ENCODE data around the gene SUN5. TPM values are rescaled to one million over a fixed set of nuclear protein-coding genes. Genes with fewer than 3 reads are reported as not detected.

The SUN5 gene
- total and polyA plus RNA-seq, 5 experiments from 2014 or later, result not detected

- ATAC-seq, result no peak
- Mint-ChIP-seq H3K4me1 (peaks cover 3 to 52% (median 27%) of the 10 kb centered on the region in 4 donors), H3K27me3 (no peaks in the 10 kb centered on the region), H3K27ac (peak overlapping the region in 6 of 10 donors; percentile 35 to 87 (median 63)), H3K9me3 (no peaks in the 10 kb centered on the region), H3K36me3 (no peaks in the 10 kb centered on the region), H3K4me3 (no peak overlapping the region)
- POLR2A ChIA-PET, result interaction anchor here (1.4 to 2.7 kb wide), 2 partner anchors 10 to 16 kb away, joined by 4 to 7 read pairs; no protein-coding TSS in a partner anchor
- DNase-seq, result no peak
Measured at GRCh38 chr20:32983459-32984112, 20.6 kb downstream of the SUN5 start.

GRCh38 chr20:32982617-32983458 is 21.4 kb downstream of the SUN5 start:
- peaks cover 0 to 2% (median 0%) of the 10 kb centered on the region in 9 donors for H3K9me3 Mint-ChIP-seq
- H3K36me3 Mint-ChIP-seq, result no peaks in the 10 kb centered on the region
- POLR2A ChIA-PET, result interaction anchor here (2.7 kb wide), 1 partner anchor 15 kb away, joined by 7 read pairs; no protein-coding TSS in a partner anchor
- H3K4me3 Mint-ChIP-seq, result no peak overlapping the region
- ATAC-seq, result no peak
- no peaks in the 10 kb centered on the region for H3K27me3 Mint-ChIP-seq
- H3K4me1 Mint-ChIP-seq, result peaks cover 6 to 58% (median 31%) of the 10 kb centered on the region in 4 donors
- peak overlapping the region in 5 of 10 donors; percentile 4 to 72 (median 62) for H3K27ac Mint-ChIP-seq
- no peak for DNase-seq

GRCh38 chr20:32980990-32981389 is 23.2 kb downstream of the SUN5 start:
- DNase-seq, result no peak
- no peak for ATAC-seq
- H3K27ac Mint-ChIP-seq, result peak overlapping the region in 6 of 10 donors; percentile 22 to 84 (median 48)
- H3K4me3 Mint-ChIP-seq, result no peak overlapping the region
- H3K4me1 Mint-ChIP-seq, result peaks cover 11 to 68% (median 37%) of the 10 kb centered on the region in 4 donors
- H3K9me3 Mint-ChIP-seq, result peaks cover 0 to 16% (median 2%) of the 10 kb centered on the region in 9 donors
- H3K36me3 Mint-ChIP-seq, result peaks cover 0 to 10% (median 5%) of the 10 kb centered on the region in 3 donors
- H3K27me3 Mint-ChIP-seq, result no peaks in the 10 kb centered on the region
- POLR2A ChIA-PET, result no interaction called here

GRCh38 chr20:32980131-32980941 is 23.9 kb downstream of the SUN5 start:
- no peak overlapping the region for H3K4me3 Mint-ChIP-seq
- peaks cover 15 to 67% (median 36%) of the 10 kb centered on the region in 4 donors for H3K4me1 Mint-ChIP-seq
- peak overlapping the region in 3 of 10 donors; percentile 63 to 84 (median 69) for H3K27ac Mint-ChIP-seq
- DNase-seq, result peak in 1 of 10 donors; percentile 43
- peaks cover 0 to 10% (median 5%) of the 10 kb centered on the region in 3 donors for H3K36me3 Mint-ChIP-seq
- ATAC-seq, result no peak
- peaks cover 0 to 18% (median 2%) of the 10 kb centered on the region in 9 donors for H3K9me3 Mint-ChIP-seq
- POLR2A ChIA-PET, result no interaction called here
- H3K27me3 Mint-ChIP-seq, result no peaks in the 10 kb centered on the region

- Mint-ChIP-seq H3K4me1 (peaks cover 16 to 64% (median 36%) of the 10 kb centered on the region in 4 donors), H3K27me3 (no peaks in the 10 kb centered on the region), H3K36me3 (peaks cover 0 to 10% (median 5%) of the 10 kb centered on the region in 3 donors), H3K9me3 (peaks cover 0 to 18% (median 2%) of the 10 kb centered on the region in 9 donors), H3K4me3 (peak overlapping the region in 1 of 10 donors; percentile 10), H3K27ac (peak overlapping the region in 8 of 10 donors; percentile 32 to 72 (median 64))
- no peak for ATAC-seq
- POLR2A ChIA-PET, result interaction anchor here (0.7 kb wide), 1 partner anchor 151 kb away, joined by 4 read pairs; no protein-coding TSS in a partner anchor
- peak in 1 of 10 donors; percentile 53 for DNase-seq
Measured at GRCh38 chr20:32979201-32979998, 24.8 kb downstream of the SUN5 start.

- Mint-ChIP-seq H3K27ac (peak overlapping the region in 9 of 10 donors; percentile 48 to 90 (median 80)), H3K4me1 (peaks cover 15 to 52% (median 35%) of the 10 kb centered on the region in 4 donors), H3K36me3 (peaks cover 0 to 10% (median 5%) of the 10 kb centered on the region in 3 donors), H3K27me3 (no peaks in the 10 kb centered on the region), H3K4me3 (peak overlapping the region in 2 of 10 donors; percentile 27 to 34), H3K9me3 (peaks cover 0 to 18% (median 2%) of the 10 kb centered on the region in 9 donors)
- POLR2A ChIA-PET, result interaction anchor here (1.8 to 1.9 kb wide), 2 partner anchors 11 to 12 kb away, joined by 6 to 9 read pairs; no protein-coding TSS in a partner anchor
- no peak for ATAC-seq
- DNase-seq, result peak in 1 of 10 donors; percentile 27
Measured at GRCh38 chr20:32978009-32978335, 26.3 kb downstream of the SUN5 start.

- Mint-ChIP-seq H3K4me3 (peak overlapping the region in 4 of 10 donors; percentile 2 to 45 (median 36)), H3K27me3 (no peaks in the 10 kb centered on the region), H3K9me3 (peaks cover 0 to 18% (median 2%) of the 10 kb centered on the region in 9 donors), H3K27ac (peak overlapping the region in 9 of 10 donors; percentile 32 to 93 (median 76)), H3K4me1 (peaks cover 15 to 48% (median 33%) of the 10 kb centered on the region in 4 donors), H3K36me3 (peaks cover 0 to 10% (median 5%) of the 10 kb centered on the region in 3 donors)
- POLR2A ChIA-PET, result interaction anchor here (1.5 to 1.9 kb wide), 4 partner anchors 8 to 28 kb away, joined by 5 to 9 read pairs (median 6); partner anchors contain the start of gene SUN5
- no peak for ATAC-seq
- DNase-seq, result peak in 2 of 10 donors; percentile 10 to 37
Measured at GRCh38 chr20:32977281-32978008, 26.8 kb downstream of the SUN5 start.

GRCh38 chr20:32976746-32977145 is 27.5 kb downstream of the SUN5 start:
- Mint-ChIP-seq H3K4me3 (peak overlapping the region in 5 of 10 donors; percentile 2 to 49 (median 40)), H3K9me3 (peaks cover 0 to 18% (median 2%) of the 10 kb centered on the region in 9 donors), H3K27me3 (no peaks in the 10 kb centered on the region), H3K36me3 (peaks cover 0 to 10% (median 5%) of the 10 kb centered on the region in 3 donors), H3K4me1 (peaks cover 15 to 43% (median 29%) of the 10 kb centered on the region in 4 donors), H3K27ac (peak overlapping the region in 8 of 10 donors; percentile 32 to 93 (median 78))
- DNase-seq (peak in 3 of 10 donors; percentile 16 to 57 (median 28)), ATAC-seq (no peak)
- POLR2A ChIA-PET, result interaction anchor here (1.5 to 1.9 kb wide), 3 partner anchors 9 to 28 kb away, joined by 5 to 9 read pairs (median 6); partner anchors contain the start of gene SUN5

GRCh38 chr20:32975698-32976674 is 28.2 kb downstream of the SUN5 start:
- peaks cover 0 to 18% (median 2%) of the 10 kb centered on the region in 9 donors for H3K9me3 Mint-ChIP-seq
- H3K27ac Mint-ChIP-seq, result peak overlapping the region in 8 of 10 donors; percentile 32 to 93 (median 78)
- H3K27me3 Mint-ChIP-seq, result no peaks in the 10 kb centered on the region
- ATAC-seq (no peak), DNase-seq (peak in 2 of 10 donors; percentile 12 to 41)
- peak overlapping the region in 5 of 10 donors; percentile 7 to 49 (median 45) for H3K4me3 Mint-ChIP-seq
- H3K36me3 Mint-ChIP-seq, result peaks cover 0 to 10% (median 5%) of the 10 kb centered on the region in 3 donors
- H3K4me1 Mint-ChIP-seq, result peaks cover 15 to 38% (median 26%) of the 10 kb centered on the region in 4 donors
- POLR2A ChIA-PET, result interaction anchor here (0.8 to 1.9 kb wide), 4 partner anchors 9 to 29 kb away, joined by 3 to 9 read pairs (median 6); partner anchors contain the start of gene SUN5

Data from naive thymus-derived CD8-positive, alpha-beta T cell (primary cell).